Hepatocyte (in vitro differentiated cells): ENCODE results near the gene CACNG4.

Experiments
- EZH2 ChIP-seq: fragments of 200-600 bp; sonication (generic); IDR thresholded peaks from 2 replicates; pipeline ENCODE4 v1.6.1; 2016; ENCODE audit warnings: antibody characterized with exemption, mild to moderate bottlenecking, borderline replicate concordance
- EZH2phosphoT487 ChIP-seq: fragments of 200-600 bp; sonication (generic); IDR thresholded peaks from one replicate; pipeline ENCODE4 v1.6.1; 2018; ENCODE audit warnings: antibody characterized with exemption, mild to moderate bottlenecking, low read depth, moderate library complexity; ENCODE audit not compliant: unreplicated experiment, severe bottlenecking

DNA sequence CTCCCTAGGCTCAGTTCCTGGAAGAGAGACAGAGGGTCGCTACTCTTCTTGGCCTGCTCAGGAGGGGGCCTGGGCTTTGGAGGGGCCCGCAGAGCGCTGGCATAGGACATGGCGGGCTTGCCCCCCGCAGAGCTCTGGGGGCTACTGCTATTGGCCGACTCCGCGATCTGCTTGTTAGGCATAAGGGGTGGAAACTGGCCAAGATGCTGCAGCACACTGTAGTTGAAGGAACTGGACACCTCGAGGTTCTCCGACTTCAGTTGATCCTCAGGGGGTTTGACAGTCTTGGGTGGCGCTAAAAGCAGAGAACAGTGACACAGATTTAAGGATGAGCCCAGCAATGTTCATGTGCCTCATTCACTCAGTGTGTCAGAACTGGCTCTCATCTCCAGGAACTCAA, 113.8 kb downstream of the CACNG4 start:
- TF ChIP-seq EZH2 (no peak), EZH2phosphoT487 (no peak)
